GM12865 (cell line): Measurements from ENCODE around the gene B3GAT1.

Experiments used
- DNase-seq: peaks from one replicate; pipeline ENCODE4 v3.0.0; 2010; ENCODE audit warnings: low read depth
- H3K4me3 ChIP-seq: 2 replicates; pipeline ENCODE4 v1.5.1; 2011; ENCODE audit warnings: mild to moderate bottlenecking, low read depth, low read length, control low read depth
- CTCF ChIP-seq: IDR thresholded peaks from 2 replicates; pipeline ENCODE4 v1.5.1; 2011; ENCODE audit warnings: low read length, control low read depth, low read depth, inconsistent platforms; ENCODE audit not compliant: insufficient read depth; ENCODE audit errors: missing control alignments

Gene B3GAT1

GRCh38 chr11:134410766-134411165, 1.3 kb downstream of the B3GAT1 start:
- H3K4me3 ChIP-seq: no peak overlapping the region
- no peak for TF ChIP-seq CTCF
- DNase-seq: no peak

- DNase-seq: no peak
- no peak overlapping the region for H3K4me3 ChIP-seq
- no peak for TF ChIP-seq CTCF
These were observed 2.3 kb downstream of the B3GAT1 start for GRCh38 chr11:134409552-134410429.

GRCh38 chr11:134407923-134408322, 4.1 kb downstream of the B3GAT1 start:
- no peak for TF ChIP-seq CTCF
- no peak for DNase-seq
- no peak overlapping the region for H3K4me3 ChIP-seq

- TF ChIP-seq CTCF: no peak
- DNase-seq: no peak
- H3K4me3 ChIP-seq: no peak overlapping the region
These were observed 4.7 kb downstream of the B3GAT1 start for GRCh38 chr11:134407321-134407828.

- H3K4me3 ChIP-seq: no peak overlapping the region
- TF ChIP-seq CTCF: no peak
- DNase-seq: no peak
These were observed 5.5 kb downstream of the B3GAT1 start for GRCh38 chr11:134406264-134407185.

GRCh38 chr11:134405841-134406240, 6.2 kb downstream of the B3GAT1 start:
- H3K4me3 ChIP-seq: no peak overlapping the region
- DNase-seq: no peak
- TF ChIP-seq CTCF: no peak
